Measurements from ENCODE around the gene PSAP.
A peak's percentile ranks its signal among the peaks of the same experiment; 100 is the strongest.

PSAP gene

DNA sequence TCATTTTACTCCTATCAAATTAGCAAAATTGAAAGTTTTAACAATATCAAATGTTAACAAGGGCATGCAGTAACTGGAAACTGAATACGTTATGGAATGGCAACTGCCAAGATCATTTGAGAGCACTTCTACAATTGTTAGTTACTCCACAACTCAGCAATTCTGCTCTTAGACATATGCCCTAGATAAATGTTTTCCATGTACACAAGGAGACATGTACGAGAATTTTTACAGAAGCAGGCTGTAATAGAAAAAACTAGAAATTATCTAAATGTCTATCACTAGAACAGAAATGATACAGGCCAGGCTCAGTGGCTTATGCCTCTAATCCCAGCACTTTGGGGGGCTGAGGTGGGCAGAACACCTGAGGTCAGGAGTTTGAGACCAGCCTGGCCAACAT is 7.0 kb downstream of the PSAP start:
- no peak for DNase-seq

- no peak for DNase-seq
Observed at GRCh38 chr10:71842856-71843686, 8.0 kb downstream of the PSAP start.

DNA sequence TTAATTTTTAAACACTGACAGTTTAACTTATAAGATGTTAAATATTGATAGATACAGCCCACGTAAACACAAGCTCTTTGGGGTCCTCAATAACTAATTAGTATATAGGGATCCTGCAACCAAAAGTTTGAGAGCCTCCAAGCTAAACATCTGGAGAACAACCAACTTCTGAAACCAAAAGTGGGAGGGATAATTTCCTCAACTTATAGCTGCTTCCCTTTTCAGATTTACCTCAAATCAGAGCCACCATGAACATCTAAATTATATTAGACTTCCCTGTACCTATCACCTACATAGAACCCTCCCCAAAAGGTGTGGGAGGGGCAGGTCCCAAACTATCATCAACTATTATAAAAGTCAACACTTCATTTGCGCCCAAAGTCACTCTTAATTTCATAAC is 8.6 kb downstream of the PSAP start:
- DNase-seq, result no peak

DNA sequence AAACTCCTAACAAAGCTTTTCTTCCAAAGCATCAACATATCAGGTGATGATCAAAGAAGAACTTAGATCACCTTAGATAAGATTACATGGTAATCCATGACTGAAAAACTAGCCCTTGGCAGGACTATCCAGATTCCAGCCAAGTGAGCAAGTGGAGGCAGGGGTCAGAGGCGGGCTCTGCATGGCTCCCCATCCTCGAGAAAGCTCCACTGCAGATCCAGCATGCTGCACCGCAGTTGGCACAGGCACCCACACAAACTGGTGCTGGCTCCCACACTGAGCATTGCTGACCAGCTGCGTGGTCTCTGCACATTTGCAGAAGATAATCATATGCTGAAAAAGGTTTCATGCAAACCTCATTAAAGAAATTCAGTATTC is 10.1 kb downstream of the PSAP start:
- DNase-seq, result no peak

DNA sequence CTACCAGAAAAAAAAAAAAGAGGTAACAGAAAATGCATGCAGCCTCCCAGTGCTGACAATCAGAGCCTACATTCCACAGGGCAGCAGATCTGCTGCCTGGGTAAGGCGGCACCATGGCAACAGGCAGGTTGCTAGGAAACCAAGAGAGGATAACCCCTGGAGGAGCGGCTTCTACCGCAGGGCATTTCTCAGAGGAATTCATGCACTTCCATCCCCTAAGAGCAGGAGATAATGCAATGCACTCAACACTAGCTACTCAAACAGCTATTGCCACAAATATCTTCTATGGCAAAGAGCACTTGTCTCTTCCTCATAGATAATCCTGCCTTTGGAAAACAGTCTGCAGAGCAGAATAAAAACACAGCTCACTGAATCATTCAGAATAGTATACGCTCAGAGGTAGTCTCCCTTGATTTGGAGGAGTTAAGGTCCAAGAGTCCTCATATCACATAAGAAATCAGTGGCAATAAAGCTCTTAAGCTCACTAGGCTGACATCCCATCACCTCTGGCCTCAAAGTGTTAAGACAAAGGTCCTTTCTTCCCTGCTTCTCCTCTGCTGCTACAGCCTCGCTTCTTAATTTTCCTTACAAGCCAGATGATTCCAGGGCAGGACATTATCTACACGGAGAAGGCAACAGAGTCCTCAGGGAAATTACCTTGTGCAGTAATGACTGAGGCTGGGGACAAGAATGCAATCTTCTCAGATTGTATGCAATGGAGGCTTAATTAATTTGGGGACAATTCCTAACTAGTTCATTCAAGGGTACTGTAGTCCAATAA is 10.7 kb downstream of the PSAP start:
- peak; percentile 56 for DNase-seq

DNA sequence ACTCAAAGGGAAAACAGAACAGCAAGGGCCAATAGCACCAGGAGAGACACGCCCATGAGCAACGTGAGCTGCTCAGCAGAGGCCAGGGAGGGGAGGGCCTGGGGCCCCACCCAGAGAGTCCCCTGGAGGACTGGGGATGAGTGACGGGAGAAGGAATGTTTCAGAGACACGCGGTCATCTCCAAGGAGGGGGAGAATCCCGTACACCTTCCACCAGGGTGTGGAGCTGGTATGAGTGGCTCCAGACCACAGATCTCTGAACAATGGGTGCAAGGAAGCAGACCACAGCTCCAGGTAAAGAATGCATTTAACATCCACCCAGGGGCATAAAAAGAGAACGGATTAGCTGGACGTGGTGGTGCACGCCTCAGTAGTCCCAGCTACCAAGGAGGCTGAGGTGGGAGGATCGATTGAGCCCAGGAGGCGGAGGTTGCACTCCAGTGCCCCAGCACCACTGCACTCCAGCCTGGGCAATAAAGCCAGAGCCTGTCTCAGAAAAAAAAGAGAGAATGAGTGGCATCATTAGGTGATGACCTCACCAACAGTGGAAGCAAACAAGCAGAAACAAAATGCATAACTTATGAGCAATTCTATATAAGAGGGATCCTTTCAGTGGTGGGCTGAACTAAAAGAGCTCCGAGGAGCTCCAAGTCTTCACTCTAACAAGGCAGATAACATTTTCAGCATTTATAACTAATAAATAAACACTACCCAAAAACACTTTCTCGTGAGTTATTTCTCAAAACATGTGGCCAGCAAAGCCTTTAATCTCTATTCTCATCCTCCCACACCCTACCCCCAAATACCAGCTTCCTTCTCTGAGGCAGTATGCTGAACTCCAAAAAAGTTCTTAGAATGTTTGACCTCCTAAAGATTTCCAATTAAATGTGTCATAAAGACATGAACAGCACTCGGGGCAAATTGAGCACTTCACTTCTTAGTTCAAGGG is 12.5 kb downstream of the PSAP start:
- no peak for DNase-seq

DNA sequence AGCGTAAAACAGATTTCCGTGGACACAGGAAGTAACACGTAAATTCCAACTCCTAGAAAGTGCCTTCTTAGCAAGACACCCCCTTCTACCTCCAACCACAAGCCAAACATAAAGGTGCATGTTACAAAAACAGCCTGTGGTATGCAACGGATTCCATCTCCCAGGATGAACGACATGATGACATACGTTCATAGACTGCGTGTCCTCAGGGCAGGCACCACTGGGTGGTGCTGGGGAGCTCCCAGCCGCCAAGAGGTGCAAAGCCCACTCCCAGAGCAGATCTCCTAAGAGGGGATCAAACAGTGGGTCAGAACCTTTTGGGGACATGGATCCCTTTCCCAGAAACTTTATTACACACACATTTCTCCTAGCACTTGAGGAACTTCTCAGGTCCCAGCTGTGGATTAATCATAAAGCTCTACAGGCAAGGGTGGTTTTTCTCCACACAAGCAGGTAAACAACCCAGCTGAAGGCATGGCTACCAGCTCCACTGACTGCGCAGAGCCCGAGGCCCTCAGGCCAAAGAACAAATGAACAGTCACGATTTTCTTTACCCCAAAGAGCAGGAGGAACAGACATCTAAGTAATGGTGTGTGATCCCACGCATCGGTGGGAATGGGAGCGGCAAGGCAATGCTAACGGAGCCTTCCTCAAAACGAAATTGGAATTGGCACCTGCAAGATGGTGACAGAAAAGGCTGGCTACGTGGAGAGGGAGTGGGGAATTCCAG is 13.8 kb downstream of the PSAP start:
- DNase-seq, result no peak

GRCh38 chr10:71836596-71836974 is 14.5 kb downstream of the PSAP start:
- DNase-seq, result no peak

DNA sequence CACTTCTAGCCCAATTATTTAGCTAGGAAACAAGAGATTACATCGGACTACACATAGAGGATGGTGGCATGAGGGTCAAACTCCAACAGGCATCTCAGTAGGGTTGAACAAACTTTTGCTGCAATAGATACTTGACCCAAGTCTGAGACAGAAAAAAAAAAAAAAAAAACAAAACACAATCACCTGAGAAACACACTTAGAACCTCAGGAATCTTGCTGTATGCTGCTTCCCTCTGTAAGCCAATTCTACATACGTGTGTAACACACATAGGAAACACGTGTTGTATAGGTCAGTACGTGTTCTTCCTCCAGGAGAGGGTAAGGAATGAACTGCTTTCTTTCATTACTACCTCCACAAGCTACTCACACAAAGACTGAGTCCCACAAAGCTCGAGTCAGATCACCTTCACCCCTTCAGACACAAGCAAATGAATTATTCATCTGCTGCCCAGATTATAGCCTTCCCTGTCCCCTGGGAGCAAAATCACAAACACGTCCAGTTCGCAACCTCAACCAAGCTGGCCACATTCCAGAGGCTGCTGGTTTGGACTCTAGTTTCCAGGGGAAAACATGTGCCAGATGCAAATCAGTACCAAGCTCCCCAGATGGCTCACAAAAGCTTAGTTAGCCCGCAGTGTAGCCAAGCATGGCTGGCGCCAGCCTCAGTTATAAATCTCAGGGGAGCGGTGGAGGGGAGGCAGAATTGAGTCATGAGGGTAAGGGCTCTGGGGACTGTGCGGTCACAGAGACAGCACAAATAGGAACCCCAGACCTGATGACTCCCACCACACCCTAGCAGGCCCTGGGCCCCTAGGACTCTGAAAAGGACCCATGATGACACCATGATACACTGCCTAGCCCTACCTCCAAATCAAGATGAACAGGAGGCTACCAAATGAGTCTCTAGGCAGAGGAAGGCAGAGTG is 15.1 kb downstream of the PSAP start:
- DNase-seq, result no peak

GRCh38 chr10:71834343-71834674 is 16.7 kb downstream of the PSAP start:
- no peak for DNase-seq

DNA sequence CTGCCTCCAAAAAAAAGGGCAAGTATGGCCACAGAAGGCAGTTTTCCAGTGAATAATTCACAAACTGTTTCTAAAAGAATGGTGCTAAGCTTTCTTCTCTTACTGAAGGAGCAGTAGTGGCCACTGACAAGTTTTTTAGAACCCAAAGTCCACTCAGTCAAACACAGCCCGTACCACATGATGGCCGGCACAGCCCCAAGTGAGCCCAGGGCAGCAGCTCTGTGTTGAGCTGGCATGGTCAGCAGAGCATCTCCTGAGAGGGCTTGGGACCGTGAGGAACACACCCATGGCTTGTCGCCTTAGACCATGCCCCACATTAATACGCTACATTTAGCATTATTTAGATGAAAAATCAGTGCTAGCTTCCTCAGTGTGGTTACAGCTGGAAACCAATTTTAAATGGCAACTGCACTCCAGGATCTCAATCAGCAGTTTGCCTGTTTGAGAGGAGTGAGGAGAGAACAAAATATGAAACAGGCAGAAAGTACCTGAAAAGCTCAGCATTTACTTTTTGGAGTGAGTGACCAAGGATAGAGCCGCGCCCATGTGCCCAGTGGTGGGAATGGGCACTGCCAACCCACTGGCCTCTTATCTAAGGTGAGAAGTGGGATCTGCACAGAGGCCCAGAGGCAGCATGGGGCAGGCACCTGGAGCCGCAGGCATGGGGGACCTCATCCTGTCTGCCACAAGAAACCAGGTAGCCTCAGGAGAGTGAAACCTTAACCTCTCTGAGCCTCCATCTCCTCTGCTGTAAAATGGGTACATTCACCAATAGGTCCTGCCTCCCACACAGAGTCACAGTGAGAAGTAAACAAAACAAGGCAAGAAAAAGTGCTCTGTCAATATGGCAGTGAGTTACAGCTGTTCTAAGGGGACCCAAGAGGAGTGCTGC is 17.4 kb downstream of the PSAP start:
- DNase-seq, result no peak

DNA sequence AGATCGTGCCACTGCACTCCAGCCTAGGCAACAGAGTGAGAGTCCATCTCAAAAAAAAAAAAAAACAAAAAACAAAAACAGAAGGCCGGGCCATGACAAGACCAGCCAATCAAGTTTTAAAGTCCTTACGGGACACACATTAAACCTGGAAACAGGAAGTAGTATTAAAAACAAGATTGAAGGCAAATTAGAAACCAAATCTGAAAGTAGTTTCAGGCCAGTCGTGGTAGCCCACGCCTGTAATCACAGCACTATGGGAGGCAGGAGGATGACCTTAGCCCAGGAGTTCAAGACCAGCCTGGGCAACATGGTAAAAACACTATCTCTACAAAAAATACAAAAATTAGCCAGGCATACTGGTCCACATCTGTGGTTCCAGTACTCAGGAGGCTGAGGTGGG is 18.1 kb downstream of the PSAP start:
- DNase-seq, result no peak

DNA sequence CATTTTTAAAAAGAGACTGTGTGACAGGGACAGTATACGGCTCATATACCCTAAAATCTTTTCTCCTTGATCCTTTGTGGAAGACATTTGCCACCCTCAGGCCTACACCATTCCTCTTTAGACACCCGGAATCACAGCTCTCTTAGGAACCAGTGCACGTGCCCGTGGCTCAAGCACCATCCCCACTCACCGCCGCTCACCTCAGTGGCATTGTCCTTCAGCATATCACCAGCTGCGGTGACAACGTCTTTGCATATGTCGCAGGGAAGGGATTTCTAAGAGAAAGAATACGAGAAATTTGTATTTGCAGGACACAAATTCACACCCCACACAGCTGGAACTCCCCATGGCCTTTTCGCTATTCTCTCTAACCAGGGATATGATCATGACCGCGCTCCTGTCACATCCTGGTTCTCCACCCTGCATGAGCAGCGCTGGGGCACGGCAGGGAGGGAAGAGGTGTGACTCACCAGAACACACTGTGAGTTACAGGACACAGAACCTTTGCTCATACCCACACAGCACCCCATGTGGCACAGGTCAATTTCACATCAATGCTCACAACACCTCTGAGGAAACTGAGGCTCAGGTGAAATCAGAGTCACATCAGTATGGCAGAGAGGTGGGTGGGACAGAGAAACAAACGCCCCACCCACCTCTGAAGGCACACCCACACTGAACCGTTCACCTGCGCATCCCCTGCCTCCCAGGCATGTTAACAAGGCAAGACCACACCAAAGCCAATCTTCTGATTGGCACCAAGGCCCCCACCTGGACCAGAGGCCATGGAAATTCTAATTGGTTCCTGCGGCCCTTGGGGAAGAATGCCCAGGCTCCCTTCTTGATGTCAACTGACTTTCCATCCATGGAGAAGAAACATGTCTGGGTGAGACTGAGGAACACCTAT is 19.2 kb downstream of the PSAP start:
- no peak for DNase-seq

DNA sequence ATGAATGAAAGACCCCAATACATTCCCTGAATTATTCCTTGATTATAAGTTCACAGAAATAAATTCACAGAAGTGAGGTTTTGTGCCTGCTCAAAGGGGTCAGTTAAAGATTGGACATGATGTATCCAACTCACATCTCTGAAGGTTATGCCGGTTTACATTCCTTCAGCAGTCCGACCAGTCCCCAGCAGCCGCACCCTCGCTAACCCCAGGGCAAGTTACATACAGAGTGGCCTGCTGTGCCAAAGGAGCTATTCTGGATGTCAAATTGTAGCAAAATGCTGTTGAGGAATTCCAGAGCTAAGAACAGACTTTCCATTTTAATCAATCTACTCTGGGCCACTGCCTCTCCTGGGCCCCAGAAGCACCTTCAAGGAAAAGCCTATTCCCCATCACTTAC is 20.3 kb downstream of the PSAP start:
- no peak for DNase-seq

GRCh38 chr10:71829896-71830295 is 21.2 kb downstream of the PSAP start:
- no peak for DNase-seq

DNA sequence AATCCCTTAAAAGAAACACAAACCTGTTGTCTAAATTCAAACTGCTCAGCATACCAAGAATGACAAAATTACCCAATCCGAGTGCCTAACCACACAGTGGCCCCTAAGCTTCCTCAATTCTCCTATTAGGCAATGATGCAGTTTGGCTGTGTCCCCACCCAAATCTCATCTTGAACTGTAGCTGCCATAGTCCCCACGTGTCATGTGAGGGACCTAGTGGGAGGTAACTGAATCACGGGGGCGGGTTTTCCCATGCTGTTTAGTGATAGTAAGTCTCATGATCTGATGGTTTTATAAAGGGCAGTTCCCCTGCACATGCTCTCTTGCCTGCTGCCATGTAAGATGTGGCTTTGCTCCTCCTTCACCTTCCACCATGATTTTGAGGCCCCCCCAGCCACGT is 21.9 kb downstream of the PSAP start:
- DNase-seq, result no peak

- no peak for DNase-seq
Observed at GRCh38 chr10:71828702-71829101, 22.3 kb downstream of the PSAP start.

GRCh38 chr10:71827852-71828251 is 23.2 kb downstream of the PSAP start:
- no peak for DNase-seq

- DNase-seq, result no peak
Observed at GRCh38 chr10:71825217-71825616, 25.8 kb downstream of the PSAP start.

Data from NCI-H1105 (cell line).